C4-2B (cell line): ENCODE measurements around the gene CRYBB1.
A peak's percentile ranks its signal among the peaks of the same experiment; 100 is the strongest.

ENCODE experiments used
- H3K27ac ChIP-seq: fragments of 450-650 bp; 2 replicates; pipeline ENCODE4 v1.5.1; 2017
- ZFX ChIP-seq: fragments of 450-650 bp; IDR thresholded peaks from 2 replicates; pipeline ENCODE4 v1.6.1; 2017
- TF ChIP-seq, protein P1 (sequence below): fragments of 450-650 bp; conservative IDR thresholded peaks from 2 replicates; pipeline ENCODE4 v1.5.1; 2017; ENCODE audit warnings: mild to moderate bottlenecking

CRYBB1 gene

DNA sequence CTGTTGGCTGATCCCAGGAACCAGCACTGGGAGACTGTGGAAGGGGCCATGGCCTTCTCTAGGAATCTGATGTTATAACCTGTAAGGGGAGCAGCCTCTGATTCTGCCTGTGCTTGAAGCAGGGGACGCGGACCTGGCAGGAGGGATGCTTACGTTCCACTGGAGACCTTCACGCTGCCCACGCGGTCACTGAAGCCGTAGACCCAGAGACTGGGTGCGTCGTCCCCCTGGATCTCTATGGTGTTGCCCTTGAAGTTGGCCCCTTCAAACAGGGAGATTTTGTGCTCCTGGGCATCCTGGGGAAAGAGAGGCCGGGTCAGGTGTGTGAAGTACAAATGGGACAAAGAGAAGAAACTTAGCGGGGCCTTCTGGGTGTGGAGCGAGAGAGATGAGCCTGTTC, 16.1 kb downstream of the CRYBB1 start:
- H3K27ac ChIP-seq, result no peak overlapping the region
- TF ChIP-seq, protein P1, sequence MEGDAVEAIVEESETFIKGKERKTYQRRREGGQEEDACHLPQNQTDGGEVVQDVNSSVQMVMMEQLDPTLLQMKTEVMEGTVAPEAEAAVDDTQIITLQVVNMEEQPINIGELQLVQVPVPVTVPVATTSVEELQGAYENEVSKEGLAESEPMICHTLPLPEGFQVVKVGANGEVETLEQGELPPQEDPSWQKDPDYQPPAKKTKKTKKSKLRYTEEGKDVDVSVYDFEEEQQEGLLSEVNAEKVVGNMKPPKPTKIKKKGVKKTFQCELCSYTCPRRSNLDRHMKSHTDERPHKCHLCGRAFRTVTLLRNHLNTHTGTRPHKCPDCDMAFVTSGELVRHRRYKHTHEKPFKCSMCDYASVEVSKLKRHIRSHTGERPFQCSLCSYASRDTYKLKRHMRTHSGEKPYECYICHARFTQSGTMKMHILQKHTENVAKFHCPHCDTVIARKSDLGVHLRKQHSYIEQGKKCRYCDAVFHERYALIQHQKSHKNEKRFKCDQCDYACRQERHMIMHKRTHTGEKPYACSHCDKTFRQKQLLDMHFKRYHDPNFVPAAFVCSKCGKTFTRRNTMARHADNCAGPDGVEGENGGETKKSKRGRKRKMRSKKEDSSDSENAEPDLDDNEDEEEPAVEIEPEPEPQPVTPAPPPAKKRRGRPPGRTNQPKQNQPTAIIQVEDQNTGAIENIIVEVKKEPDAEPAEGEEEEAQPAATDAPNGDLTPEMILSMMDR, result no peak
- TF ChIP-seq ZFX, result no peak

- TF ChIP-seq ZFX, result no peak
- TF ChIP-seq, protein P1, result no peak
- H3K27ac ChIP-seq, result no peak overlapping the region
Observed at GRCh38 chr22:26599505-26599904, 18.3 kb downstream of the CRYBB1 start.

- no peak overlapping the region for H3K27ac ChIP-seq
- no peak for TF ChIP-seq ZFX
- TF ChIP-seq, protein P1, result no peak
Observed at GRCh38 chr22:26597480-26597879, 20.3 kb downstream of the CRYBB1 start.

- H3K27ac ChIP-seq, result no peak overlapping the region
- TF ChIP-seq ZFX, result no peak
- TF ChIP-seq, protein P1, result no peak
Observed at GRCh38 chr22:26597026-26597425, 20.8 kb downstream of the CRYBB1 start.

GRCh38 chr22:26593763-26594162, 24.1 kb downstream of the CRYBB1 start:
- H3K27ac ChIP-seq, result no peak overlapping the region
- no peak for TF ChIP-seq ZFX
- TF ChIP-seq, protein P1, result no peak

- H3K27ac ChIP-seq, result no peak overlapping the region
- no peak for TF ChIP-seq ZFX
- TF ChIP-seq, protein P1, result no peak
Observed at GRCh38 chr22:26592421-26592891, 25.4 kb downstream of the CRYBB1 start.

DNA sequence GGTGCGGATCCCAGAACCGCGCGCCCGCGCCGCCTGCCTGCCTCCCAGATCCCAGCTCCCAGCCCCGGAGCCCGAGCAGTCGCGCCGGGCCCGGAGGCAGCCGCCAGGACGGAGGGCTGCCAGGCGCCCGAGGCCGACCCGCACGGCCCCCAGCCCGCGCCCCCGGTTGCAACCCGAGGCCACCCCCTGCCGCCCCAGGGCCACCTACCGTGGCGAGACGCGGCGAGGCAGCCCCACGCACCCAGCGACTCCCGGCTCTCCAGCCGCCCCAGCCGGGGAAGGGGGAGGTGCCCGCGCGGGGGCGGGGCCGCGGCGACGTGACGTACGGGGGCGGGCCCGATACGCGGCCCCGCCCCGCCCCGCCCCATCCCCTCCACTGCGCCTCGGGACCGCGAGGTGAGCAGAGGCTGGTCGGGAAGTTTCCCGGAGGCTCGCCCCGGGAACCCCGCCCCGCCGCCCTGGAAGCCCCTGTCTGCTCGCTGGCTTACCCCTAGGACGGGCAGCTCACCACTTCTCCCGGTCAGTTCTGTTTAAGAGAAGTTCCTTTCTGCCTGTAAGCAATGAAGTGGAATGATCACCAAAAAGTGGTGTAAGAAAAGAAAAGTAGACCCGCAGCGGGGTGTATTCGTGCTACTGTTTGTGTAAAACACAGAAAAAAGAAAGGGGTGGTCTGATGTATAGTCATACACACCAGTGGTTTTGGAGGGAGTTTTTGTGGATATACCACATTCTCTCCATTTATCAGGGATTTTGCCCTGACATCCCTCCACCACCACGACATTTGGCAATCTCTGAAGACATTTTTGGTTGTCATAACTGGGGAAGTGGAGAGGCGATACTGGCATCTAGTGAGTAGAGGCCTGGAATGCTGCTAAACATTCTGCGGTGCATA, 27.7 kb downstream of the CRYBB1 start, which contains the start of gene TPST2:
Gene TPST2, minus strand, starts transcription at position 288 of the 892 bp plus-strand sequence. CDS start 48,502 bp downstream, outside the sequence.
- H3K27ac ChIP-seq, result peak within 1 kb of the TSS; percentile 74

More for the DNA sequence above, 27.7 kb downstream of the CRYBB1 start, which contains the start of gene TPST2:
- TF ChIP-seq ZFX, result no peak
- TF ChIP-seq, protein P1, result no peak
